ENCODE data around the gene UQCRC1. TPM values are rescaled to one million over a fixed set of nuclear protein-coding genes. Genes with fewer than 3 reads are reported as not detected.
A peak's percentile ranks its signal among the peaks of the same experiment; 100 is the strongest.

Gene UQCRC1
- total and polyA plus RNA-seq, 2 donors (not counting 1 experiment from before 2014, with no cell fraction given): 226 to 366 TPM

DNA sequence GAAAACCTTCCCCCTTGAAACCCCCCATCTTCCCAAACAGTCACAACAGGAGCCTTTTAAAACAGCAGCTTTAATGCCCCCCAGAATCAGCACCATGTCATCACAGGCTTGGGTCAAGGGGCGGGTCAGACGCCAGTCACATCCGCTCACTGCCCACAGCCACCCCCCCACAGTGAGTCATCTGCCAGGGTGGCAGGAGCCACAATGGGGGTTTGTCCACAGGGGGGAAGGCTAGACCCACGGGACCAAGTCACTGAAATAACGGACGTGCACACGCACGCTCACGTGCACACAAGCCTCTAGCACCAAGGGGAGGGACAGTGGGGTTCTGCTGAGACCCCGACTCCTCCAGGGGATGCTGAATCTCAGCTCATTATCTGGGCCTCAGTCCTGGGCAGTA lies 45.4 kb downstream of the UQCRC1 start:
- Histone ChIP-seq H3K4me1 (ENCODE audit: control insufficient read depth, extremely low read depth, insufficient read depth, low read length) (peaks cover 42% of the 10 kb centered on the region), H3K27ac (ENCODE audit: insufficient read depth, low read length) (peak overlapping the region; percentile 35), H3K9me3 (ENCODE audit: control insufficient read depth, insufficient read depth, low read depth, low read length) (no peaks in the 10 kb centered on the region), H3K4me3 (replicated peaks in 1 of 4; ENCODE audit: control extremely low read depth in 1 of 4, insufficient read depth in 1 of 4, low read depth in 3 of 4, low read length in 4 of 4) (no peak overlapping the region), H3K79me2 (ENCODE audit: control insufficient read depth, insufficient read depth, low read length) (no peaks in the 10 kb centered on the region), H3K27me3 (ENCODE audit: control insufficient read depth, insufficient read depth, low read length) (no peaks in the 10 kb centered on the region), H2AFZ (ENCODE audit: low read length) (no peak overlapping the region), H3K9ac (ENCODE audit: insufficient read depth, low read length) (no peak overlapping the region), H4K20me1 (ENCODE audit: control insufficient read depth, extremely low read depth, insufficient read depth, low read length) (no peaks in the 10 kb centered on the region), H3K4me2 (ENCODE audit: extremely low read depth, insufficient read depth, low read length) (no peak overlapping the region), H3K36me3 (ENCODE audit: control insufficient read depth, insufficient read depth, low read length) (peaks cover 8% of the 10 kb centered on the region)
- DNase-seq (ENCODE audit: low read depth in 2 of 2): peak; percentile 57 to 70
- TF ChIP-seq, protein P1, sequence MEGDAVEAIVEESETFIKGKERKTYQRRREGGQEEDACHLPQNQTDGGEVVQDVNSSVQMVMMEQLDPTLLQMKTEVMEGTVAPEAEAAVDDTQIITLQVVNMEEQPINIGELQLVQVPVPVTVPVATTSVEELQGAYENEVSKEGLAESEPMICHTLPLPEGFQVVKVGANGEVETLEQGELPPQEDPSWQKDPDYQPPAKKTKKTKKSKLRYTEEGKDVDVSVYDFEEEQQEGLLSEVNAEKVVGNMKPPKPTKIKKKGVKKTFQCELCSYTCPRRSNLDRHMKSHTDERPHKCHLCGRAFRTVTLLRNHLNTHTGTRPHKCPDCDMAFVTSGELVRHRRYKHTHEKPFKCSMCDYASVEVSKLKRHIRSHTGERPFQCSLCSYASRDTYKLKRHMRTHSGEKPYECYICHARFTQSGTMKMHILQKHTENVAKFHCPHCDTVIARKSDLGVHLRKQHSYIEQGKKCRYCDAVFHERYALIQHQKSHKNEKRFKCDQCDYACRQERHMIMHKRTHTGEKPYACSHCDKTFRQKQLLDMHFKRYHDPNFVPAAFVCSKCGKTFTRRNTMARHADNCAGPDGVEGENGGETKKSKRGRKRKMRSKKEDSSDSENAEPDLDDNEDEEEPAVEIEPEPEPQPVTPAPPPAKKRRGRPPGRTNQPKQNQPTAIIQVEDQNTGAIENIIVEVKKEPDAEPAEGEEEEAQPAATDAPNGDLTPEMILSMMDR (conservative IDR thresholded peaks at IDR 0.05 in 1 of 2, IDR thresholded peaks at IDR 0.05 in 1 of 2; ENCODE audit: low read depth in 1 of 2, low read length in 2 of 2): no peak
- no peak for TF ChIP-seq EZH2 (IDR thresholded peaks at IDR 0.05; ENCODE audit: low read length, missing control alignments)

DNA sequence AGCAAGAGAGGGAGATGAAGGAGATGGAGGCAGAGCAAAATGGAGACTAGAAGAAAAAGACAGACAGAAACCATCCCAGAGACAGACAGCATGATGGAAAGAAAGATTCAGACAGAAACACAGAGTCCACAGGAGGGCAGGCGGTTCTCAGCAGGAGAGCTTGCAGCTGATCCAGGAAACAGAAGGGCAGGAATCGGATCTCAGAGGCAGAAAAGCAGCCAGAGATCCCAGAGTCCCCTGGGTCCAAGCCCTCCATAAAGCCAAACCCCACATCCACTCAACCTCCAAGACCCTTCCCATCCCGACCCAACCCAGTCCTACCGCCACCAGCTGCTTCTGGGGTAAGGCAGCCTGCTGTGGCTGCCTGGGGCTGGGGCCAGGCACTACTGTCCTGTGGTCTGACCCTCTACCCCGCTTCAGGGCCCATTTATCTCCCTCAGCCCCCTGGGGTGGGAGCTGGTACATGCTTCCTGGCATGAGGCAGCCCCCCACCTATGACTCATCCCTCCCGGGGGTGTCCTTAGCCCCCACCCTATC lies 46.0 kb downstream of the UQCRC1 start, which contains the start of gene UCN2:
Gene UCN2, minus strand, starts transcription at position 400 of the 537 bp plus-strand sequence. CDS start 657 bp downstream, outside the sequence.
- DNase-seq (ENCODE audit: low read depth in 2 of 2): peak; percentile 28 to 47
- Histone ChIP-seq H3K27ac (ENCODE audit: insufficient read depth, low read length) (peak within 1 kb of the TSS; percentile 49), H3K4me1 (ENCODE audit: control insufficient read depth, extremely low read depth, insufficient read depth, low read length) (peaks cover 42% of the 10 kb centered on the region), H3K4me2 (ENCODE audit: extremely low read depth, insufficient read depth, low read length) (no peak within 1 kb of the TSS), H3K9me3 (ENCODE audit: control insufficient read depth, insufficient read depth, low read depth, low read length) (no peaks in the 10 kb centered on the region), H3K79me2 (ENCODE audit: control insufficient read depth, insufficient read depth, low read length) (no peaks in the 10 kb centered on the region), H3K4me3 (replicated peaks in 1 of 4; ENCODE audit: control extremely low read depth in 1 of 4, insufficient read depth in 1 of 4, low read depth in 3 of 4, low read length in 4 of 4) (no peak within 1 kb of the TSS), H3K27me3 (ENCODE audit: control insufficient read depth, insufficient read depth, low read length) (no peaks in the 10 kb centered on the region), H4K20me1 (ENCODE audit: control insufficient read depth, extremely low read depth, insufficient read depth, low read length) (no peaks in the 10 kb centered on the region), H3K9ac (ENCODE audit: insufficient read depth, low read length) (no peak within 1 kb of the TSS), H3K36me3 (ENCODE audit: control insufficient read depth, insufficient read depth, low read length) (peaks cover 8% of the 10 kb centered on the region), H2AFZ (ENCODE audit: low read length) (no peak within 1 kb of the TSS)
- no peak for TF ChIP-seq EZH2 (IDR thresholded peaks at IDR 0.05; ENCODE audit: low read length, missing control alignments)
- TF ChIP-seq, protein P1 (conservative IDR thresholded peaks at IDR 0.05 in 1 of 2, IDR thresholded peaks at IDR 0.05 in 1 of 2; ENCODE audit: low read depth in 1 of 2, low read length in 2 of 2): no peak

- H3K27me3 ChIP-seq (ENCODE audit: control insufficient read depth, insufficient read depth, low read length): no peaks in the 10 kb centered on the region
- H3K36me3 ChIP-seq (ENCODE audit: control insufficient read depth, insufficient read depth, low read length): peaks cover 8% of the 10 kb centered on the region
- H3K4me3 ChIP-seq (replicated peaks in 1 of 4; ENCODE audit: control extremely low read depth in 1 of 4, insufficient read depth in 1 of 4, low read depth in 3 of 4, low read length in 4 of 4): no peak overlapping the region
- no peak for TF ChIP-seq EZH2 (IDR thresholded peaks at IDR 0.05; ENCODE audit: low read length, missing control alignments)
- TF ChIP-seq, protein P1 (conservative IDR thresholded peaks at IDR 0.05 in 1 of 2, IDR thresholded peaks at IDR 0.05 in 1 of 2; ENCODE audit: low read depth in 1 of 2, low read length in 2 of 2): no peak
- H2AFZ ChIP-seq (ENCODE audit: low read length): no peak overlapping the region
- H3K79me2 ChIP-seq (ENCODE audit: control insufficient read depth, insufficient read depth, low read length): no peaks in the 10 kb centered on the region
- H3K4me2 ChIP-seq (ENCODE audit: extremely low read depth, insufficient read depth, low read length): no peak overlapping the region
- H4K20me1 ChIP-seq (ENCODE audit: control insufficient read depth, extremely low read depth, insufficient read depth, low read length): no peaks in the 10 kb centered on the region
- peaks cover 45% of the 10 kb centered on the region for H3K4me1 ChIP-seq (ENCODE audit: control insufficient read depth, extremely low read depth, insufficient read depth, low read length)
- H3K9me3 ChIP-seq (ENCODE audit: control insufficient read depth, insufficient read depth, low read depth, low read length): no peaks in the 10 kb centered on the region
- no peak overlapping the region for H3K9ac ChIP-seq (ENCODE audit: insufficient read depth, low read length)
- no peak overlapping the region for H3K27ac ChIP-seq (ENCODE audit: insufficient read depth, low read length)
- no peak for DNase-seq (ENCODE audit: low read depth in 2 of 2)
Observed at GRCh38 chr3:48562367-48563095, 46.9 kb downstream of the UQCRC1 start.
